ENCODE data around the gene XYLT1. TPM values are rescaled to one million over a fixed set of nuclear protein-coding genes. Genes with fewer than 3 reads are reported as not detected.

XYLT1 gene
- total RNA-seq, 4 donors from 2014 or later: 20.0 to 43.0 (median 27.4) TPM

DNA sequence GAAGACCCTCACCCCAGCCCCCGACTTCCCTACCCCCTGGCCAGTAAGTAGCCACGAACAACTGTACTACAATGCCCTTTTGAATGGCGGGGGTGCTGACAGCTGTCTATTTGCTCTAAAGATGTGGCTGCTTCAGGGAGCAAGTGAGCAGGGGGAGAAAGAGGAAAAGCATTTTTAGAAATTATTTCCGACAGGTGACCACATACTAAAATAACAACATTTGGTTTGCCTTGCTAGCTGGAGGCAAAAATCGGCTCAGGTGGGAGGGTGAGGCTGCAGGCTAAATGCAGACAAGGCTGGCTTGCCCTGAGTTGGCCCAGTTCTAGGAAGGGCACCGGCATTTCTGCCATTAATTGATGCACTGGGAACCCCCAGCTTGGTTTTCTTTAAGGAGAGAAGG is 188.5 kb downstream of the XYLT1 start:
- no peak for DNase-seq (ENCODE audit: low spot score)
- TF ChIP-seq, protein P1, sequence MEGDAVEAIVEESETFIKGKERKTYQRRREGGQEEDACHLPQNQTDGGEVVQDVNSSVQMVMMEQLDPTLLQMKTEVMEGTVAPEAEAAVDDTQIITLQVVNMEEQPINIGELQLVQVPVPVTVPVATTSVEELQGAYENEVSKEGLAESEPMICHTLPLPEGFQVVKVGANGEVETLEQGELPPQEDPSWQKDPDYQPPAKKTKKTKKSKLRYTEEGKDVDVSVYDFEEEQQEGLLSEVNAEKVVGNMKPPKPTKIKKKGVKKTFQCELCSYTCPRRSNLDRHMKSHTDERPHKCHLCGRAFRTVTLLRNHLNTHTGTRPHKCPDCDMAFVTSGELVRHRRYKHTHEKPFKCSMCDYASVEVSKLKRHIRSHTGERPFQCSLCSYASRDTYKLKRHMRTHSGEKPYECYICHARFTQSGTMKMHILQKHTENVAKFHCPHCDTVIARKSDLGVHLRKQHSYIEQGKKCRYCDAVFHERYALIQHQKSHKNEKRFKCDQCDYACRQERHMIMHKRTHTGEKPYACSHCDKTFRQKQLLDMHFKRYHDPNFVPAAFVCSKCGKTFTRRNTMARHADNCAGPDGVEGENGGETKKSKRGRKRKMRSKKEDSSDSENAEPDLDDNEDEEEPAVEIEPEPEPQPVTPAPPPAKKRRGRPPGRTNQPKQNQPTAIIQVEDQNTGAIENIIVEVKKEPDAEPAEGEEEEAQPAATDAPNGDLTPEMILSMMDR (IDR thresholded peaks at IDR 0.05): no peak
- no peak for ATAC-seq (ENCODE audit: low FRiP score)

DNA sequence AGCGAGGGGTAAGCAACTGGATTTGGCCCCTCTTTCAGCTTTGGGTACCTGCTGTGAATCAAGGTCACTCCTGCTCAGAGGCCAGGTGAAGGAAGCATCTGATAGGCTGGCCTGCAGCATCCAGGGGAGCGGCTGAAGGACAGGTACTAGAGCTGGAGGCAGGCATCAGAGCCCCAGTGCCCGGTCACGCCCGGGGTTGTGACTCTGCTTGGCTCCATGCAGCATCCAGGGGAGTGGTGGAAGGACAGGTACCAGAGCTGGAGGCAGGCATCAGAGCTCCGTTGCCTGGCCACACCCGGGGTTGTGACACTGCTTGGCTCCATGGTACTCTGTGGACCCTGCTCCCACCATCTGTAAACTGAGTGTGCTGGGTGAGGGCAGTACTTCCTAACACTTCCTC is 189.7 kb downstream of the XYLT1 start:
- TF ChIP-seq, protein P1 (IDR thresholded peaks at IDR 0.05): no peak
- DNase-seq (ENCODE audit: low spot score) (no peak), ATAC-seq (ENCODE audit: low FRiP score) (no peak)

DNA sequence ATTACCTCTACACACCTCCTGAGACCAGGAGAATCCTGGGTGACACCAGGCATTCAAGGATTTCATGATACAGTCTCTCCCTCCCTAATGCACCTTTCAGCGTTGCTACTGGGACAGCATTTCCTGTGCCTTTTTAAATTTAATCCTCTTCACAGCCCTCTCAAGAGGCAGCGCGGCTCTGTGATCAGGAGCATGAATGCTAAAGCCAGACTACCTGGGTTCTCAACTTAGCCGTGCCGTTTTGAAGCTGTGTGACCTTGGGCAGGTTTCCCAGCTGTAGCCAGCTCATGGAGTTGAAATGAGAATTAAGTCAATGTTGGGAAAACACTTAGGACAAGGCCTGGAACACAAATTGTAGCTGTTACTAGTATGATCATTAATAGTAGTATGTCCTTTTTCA is 191.8 kb downstream of the XYLT1 start:
- ATAC-seq (ENCODE audit: low FRiP score) (no peak), DNase-seq (ENCODE audit: low spot score) (no peak)
- TF ChIP-seq, protein P1 (IDR thresholded peaks at IDR 0.05): no peak

DNA sequence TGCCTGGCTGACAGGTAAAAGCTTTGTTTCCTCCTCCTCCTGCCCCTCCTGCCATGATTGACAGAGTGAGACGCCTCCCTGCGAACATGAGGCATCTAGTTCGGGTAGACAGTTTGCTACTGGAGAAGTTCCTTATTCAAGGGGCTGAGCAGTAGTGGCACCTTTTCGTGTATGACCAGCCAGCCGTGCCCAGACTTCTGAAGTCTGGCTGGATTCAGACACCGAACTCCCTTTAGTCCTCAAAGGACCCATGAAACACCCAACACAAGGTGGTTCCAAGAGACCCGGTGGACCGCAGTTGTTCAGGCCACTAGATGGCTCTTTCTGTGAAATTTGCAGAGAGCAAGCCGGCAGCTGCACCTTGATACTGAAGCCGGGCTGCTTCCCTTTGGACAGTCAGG is 192.8 kb downstream of the XYLT1 start:
- ATAC-seq (ENCODE audit: low FRiP score): no peak
- TF ChIP-seq, protein P1 (IDR thresholded peaks at IDR 0.05): no peak
- DNase-seq (ENCODE audit: low spot score): no peak

DNA sequence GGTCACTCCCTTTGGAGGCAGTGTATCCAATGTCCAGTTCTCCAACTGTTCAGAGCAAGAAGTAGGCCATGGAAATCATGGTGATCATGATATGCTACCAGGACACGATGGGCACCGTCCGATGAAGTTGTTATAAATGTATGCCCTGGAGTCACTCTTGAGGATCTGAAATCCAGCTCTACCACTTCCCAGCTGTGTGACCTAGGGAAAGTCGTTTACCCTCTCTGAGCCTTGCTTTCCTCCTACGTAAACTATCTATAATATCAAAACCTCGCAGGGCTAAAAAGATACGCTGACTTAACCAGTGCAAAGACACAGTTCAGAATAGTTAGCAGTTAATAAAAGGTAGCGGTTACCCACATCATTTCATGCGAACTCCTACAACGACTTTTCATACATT is 194.2 kb downstream of the XYLT1 start:
- ATAC-seq (ENCODE audit: low FRiP score) (no peak), DNase-seq (ENCODE audit: low spot score) (no peak)
- TF ChIP-seq, protein P1 (IDR thresholded peaks at IDR 0.05): no peak

DNA sequence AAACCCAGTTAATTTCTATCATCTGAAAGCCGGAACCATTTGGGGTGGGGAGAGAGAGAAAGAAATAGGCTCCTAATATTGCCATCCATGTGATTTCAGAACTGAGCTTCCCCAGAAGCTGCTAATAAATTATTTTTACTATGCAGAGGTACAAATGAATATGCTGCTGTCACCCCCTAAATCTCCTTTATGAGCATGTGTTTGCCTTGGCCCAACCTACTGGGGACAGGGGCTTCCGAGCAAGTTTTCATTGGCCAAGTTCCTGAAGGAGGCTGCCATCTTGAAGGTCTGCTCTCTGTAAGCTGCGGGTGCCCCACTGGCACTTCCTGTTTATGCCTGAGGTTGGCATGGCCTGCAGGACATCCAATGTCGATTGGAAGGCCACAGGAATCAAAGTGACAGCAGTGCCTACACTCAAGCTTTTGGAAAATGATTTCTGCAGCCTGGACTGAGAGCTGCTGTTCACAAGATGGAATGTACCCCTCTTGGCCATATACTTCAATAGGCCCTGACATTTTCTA is 194.7 kb downstream of the XYLT1 start:
- DNase-seq (ENCODE audit: low spot score) (no peak), ATAC-seq (ENCODE audit: low FRiP score) (no peak)
- TF ChIP-seq, protein P1 (IDR thresholded peaks at IDR 0.05): no peak

DNA sequence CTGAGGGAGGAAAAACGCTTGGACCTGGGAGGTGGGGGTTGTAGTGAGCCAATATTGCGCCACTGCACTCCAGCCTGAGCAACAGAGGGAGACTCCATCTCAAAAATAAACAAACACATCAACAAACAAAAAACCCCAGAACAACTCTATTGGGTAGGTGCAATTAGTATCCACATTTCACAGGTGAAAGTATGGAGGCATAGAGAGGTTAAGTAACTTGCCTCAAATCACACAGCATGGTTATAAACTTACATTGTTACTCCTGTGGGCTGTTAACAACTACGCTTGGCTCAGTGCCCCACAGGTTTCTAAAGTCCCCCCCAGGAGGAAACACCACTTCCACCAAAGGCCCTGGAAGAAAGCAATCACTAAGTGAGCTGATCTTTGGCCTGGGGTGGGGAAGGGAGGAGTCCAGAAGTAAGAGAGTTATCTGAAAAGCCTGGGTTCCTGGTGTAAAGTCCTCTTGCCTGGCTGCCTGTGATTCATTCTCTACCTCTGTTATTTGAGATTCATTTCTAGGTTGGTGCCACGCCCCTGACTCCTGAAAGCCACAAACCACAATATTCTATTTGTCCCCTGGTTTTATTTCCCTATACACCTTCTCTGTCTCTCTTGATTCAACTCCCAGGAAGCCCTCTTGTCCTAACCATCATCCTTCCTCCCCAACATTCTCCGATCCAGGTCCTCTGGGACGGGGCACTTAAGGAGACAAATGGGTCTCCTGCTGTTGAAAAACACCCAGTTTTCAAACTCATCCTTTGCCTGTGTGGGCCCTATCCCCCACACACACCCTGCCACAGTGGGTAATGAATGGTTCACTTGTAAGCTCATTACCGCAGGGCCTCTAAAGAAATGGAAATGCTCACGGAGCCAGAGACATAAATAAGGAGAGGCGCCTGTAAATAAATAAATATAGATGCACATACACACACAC is 195.4 kb downstream of the XYLT1 start:
- ATAC-seq (ENCODE audit: low FRiP score) (no peak), DNase-seq (ENCODE audit: low spot score) (no peak)
- TF ChIP-seq, protein P1 (IDR thresholded peaks at IDR 0.05): no peak
